Measurements from ENCODE around the gene TMEM236. TPM values are rescaled to one million over a fixed set of nuclear protein-coding genes. Genes with fewer than 3 reads are reported as not detected.

The TMEM236 gene
- total RNA-seq, 1 experiment from 2014 or later = 0.24 TPM

- no peak overlapping the region for H3K4me2 ChIP-seq
- no peaks in the 10 kb centered on the region for H3K36me3 ChIP-seq (ENCODE audit: low read depth)
- H3K9me2 ChIP-seq (ENCODE audit: insufficient read depth) = no peaks in the 10 kb centered on the region
- no peaks in the 10 kb centered on the region for H3F3A ChIP-seq (ENCODE audit: insufficient read depth, low read depth)
- H2AFZ ChIP-seq = no peak overlapping the region
- H3K27ac ChIP-seq = no peak overlapping the region
- H3K79me2 ChIP-seq (ENCODE audit: low read depth) = no peaks in the 10 kb centered on the region
- no peaks in the 10 kb centered on the region for H3K9me3 ChIP-seq (ENCODE audit: insufficient read depth, low read depth)
- BruUV-seq (replicated peaks) = no TSS peak
- ChIA-PET POLR2A (ENCODE audit: unreplicated experiment) (no interaction called here), CTCF (no interaction called here)
- no peaks in the 10 kb centered on the region for H3K27me3 ChIP-seq (ENCODE audit: insufficient read depth, low read depth)
- DNase-seq = no peak
- intact Hi-C loops (cut with micrococcal nuclease; ENCODE audit: unreplicated experiment) = no loop called here
- no peaks in the 10 kb centered on the region for H4K20me1 ChIP-seq (ENCODE audit: insufficient read depth)
- TF ChIP-seq CTCF (conservative IDR thresholded peaks at IDR 0.05) (no peak), EZH2 (IDR thresholded peaks at IDR 0.05; ENCODE audit: low read depth) (no peak)
- H3K4me3 ChIP-seq = no peak overlapping the region
- H3K4me1 ChIP-seq (replicated peaks; ENCODE audit: insufficient read depth) = no peaks in the 10 kb centered on the region
These were observed 6.9 kb downstream of the TMEM236 start for GRCh38 chr10:17758896-17759295.

- no peak overlapping the region for H2AFZ ChIP-seq
- CTCF ChIA-PET = no interaction called here
- no peaks in the 10 kb centered on the region for H3K9me3 ChIP-seq (ENCODE audit: insufficient read depth, low read depth)
- H3K79me2 ChIP-seq (ENCODE audit: low read depth) = no peaks in the 10 kb centered on the region
- no peaks in the 10 kb centered on the region for H3K27me3 ChIP-seq (ENCODE audit: insufficient read depth, low read depth)
- H3K4me3 ChIP-seq = no peak overlapping the region
- no peaks in the 10 kb centered on the region for H3K36me3 ChIP-seq (ENCODE audit: low read depth)
- H3K9me2 ChIP-seq (ENCODE audit: insufficient read depth) = no peaks in the 10 kb centered on the region
- no peak for TF ChIP-seq CTCF (conservative IDR thresholded peaks at IDR 0.05)
- TF ChIP-seq EZH2 (IDR thresholded peaks at IDR 0.05; ENCODE audit: low read depth) = no peak
- BruUV-seq (replicated peaks) = no TSS peak
- no peak overlapping the region for H3K27ac ChIP-seq
- H4K20me1 ChIP-seq (ENCODE audit: insufficient read depth) = no peaks in the 10 kb centered on the region
- no peaks in the 10 kb centered on the region for H3F3A ChIP-seq (ENCODE audit: insufficient read depth, low read depth)
- H3K4me1 ChIP-seq (replicated peaks; ENCODE audit: insufficient read depth) = no peaks in the 10 kb centered on the region
- POLR2A ChIA-PET (ENCODE audit: unreplicated experiment) = no interaction called here
- intact Hi-C loops (cut with micrococcal nuclease; ENCODE audit: unreplicated experiment) = no loop called here
- no peak for DNase-seq
- H3K4me2 ChIP-seq = no peak overlapping the region
These were observed 12.1 kb downstream of the TMEM236 start for GRCh38 chr10:17764142-17764541.

GRCh38 chr10:17765602-17766001, 13.6 kb downstream of the TMEM236 start:
- Histone ChIP-seq H3K36me3 (ENCODE audit: low read depth) (no peaks in the 10 kb centered on the region), H3K4me3 (no peak overlapping the region), H3K79me2 (ENCODE audit: low read depth) (no peaks in the 10 kb centered on the region), H3K27ac (no peak overlapping the region), H3K9me2 (ENCODE audit: insufficient read depth) (no peaks in the 10 kb centered on the region), H3K4me2 (no peak overlapping the region), H2AFZ (no peak overlapping the region), H4K20me1 (ENCODE audit: insufficient read depth) (no peaks in the 10 kb centered on the region), H3K9me3 (ENCODE audit: insufficient read depth, low read depth) (no peaks in the 10 kb centered on the region), H3K27me3 (ENCODE audit: insufficient read depth, low read depth) (no peaks in the 10 kb centered on the region), H3K4me1 (replicated peaks; ENCODE audit: insufficient read depth) (no peaks in the 10 kb centered on the region), H3F3A (ENCODE audit: insufficient read depth, low read depth) (no peaks in the 10 kb centered on the region)
- POLR2A ChIA-PET (ENCODE audit: unreplicated experiment) = no interaction called here
- intact Hi-C loops (cut with micrococcal nuclease; ENCODE audit: unreplicated experiment) = no loop called here
- TF ChIP-seq CTCF (conservative IDR thresholded peaks at IDR 0.05) (no peak), EZH2 (IDR thresholded peaks at IDR 0.05; ENCODE audit: low read depth) (no peak)
- no TSS peak for BruUV-seq (replicated peaks)
- no peak for DNase-seq
- CTCF ChIA-PET = no interaction called here

Measured in PC-9 (cell line).